ENCODE measurements around the gene ADGRB3.

The ADGRB3 gene

GRCh38 chr6:68680264-68680663 lies 45.2 kb downstream of the ADGRB3 start:
- H3K4me3 ChIP-seq (ENCODE audit: low read depth, low read length), result no peak overlapping the region
- TF ChIP-seq CTCF (IDR thresholded peaks at IDR 0.05; ENCODE audit: low read depth, low read length), result no peak

GRCh38 chr6:68689910-68690309 lies 54.8 kb downstream of the ADGRB3 start:
- no peak overlapping the region for H3K4me3 ChIP-seq (ENCODE audit: low read depth, low read length)
- TF ChIP-seq CTCF (IDR thresholded peaks at IDR 0.05; ENCODE audit: low read depth, low read length), result no peak

GRCh38 chr6:68691120-68691519 lies 56.0 kb downstream of the ADGRB3 start:
- no peak for TF ChIP-seq CTCF (IDR thresholded peaks at IDR 0.05; ENCODE audit: low read depth, low read length)
- no peak overlapping the region for H3K4me3 ChIP-seq (ENCODE audit: low read depth, low read length)

GRCh38 chr6:68693271-68693670 lies 58.2 kb downstream of the ADGRB3 start:
- H3K4me3 ChIP-seq (ENCODE audit: low read depth, low read length), result no peak overlapping the region
- TF ChIP-seq CTCF (IDR thresholded peaks at IDR 0.05; ENCODE audit: low read depth, low read length), result no peak

GRCh38 chr6:68695403-68695802 lies 60.3 kb downstream of the ADGRB3 start:
- H3K4me3 ChIP-seq (ENCODE audit: low read depth, low read length), result no peak overlapping the region
- no peak for TF ChIP-seq CTCF (IDR thresholded peaks at IDR 0.05; ENCODE audit: low read depth, low read length)

- no peak overlapping the region for H3K4me3 ChIP-seq (ENCODE audit: low read depth, low read length)
- no peak for TF ChIP-seq CTCF (IDR thresholded peaks at IDR 0.05; ENCODE audit: low read depth, low read length)
Observed at GRCh38 chr6:68695838-68696237, 60.8 kb downstream of the ADGRB3 start.

- H3K4me3 ChIP-seq (ENCODE audit: low read depth, low read length), result no peak overlapping the region
- TF ChIP-seq CTCF (IDR thresholded peaks at IDR 0.05; ENCODE audit: low read depth, low read length), result no peak
Observed at GRCh38 chr6:68697394-68697793, 62.3 kb downstream of the ADGRB3 start.
